Activated CD4-positive, alpha-beta T cell treated with anti-CD3 and anti-CD28 coated beads, Interleukin-2, amount 50 U/mL, for 48 hours (primary cell): ENCODE data around the gene SLC22A5.
"Not testable (repeated sequence)": the region's sequence is repeated elsewhere in the genome, so short reads cannot be mapped to it uniquely, and the experiment has no call there.

Experiments used
- DNase-seq, 2 experiments: peaks; one replicate each; pipeline ENCODE4 v3.0.0-alpha.2; 2020

Gene SLC22A5

DNA sequence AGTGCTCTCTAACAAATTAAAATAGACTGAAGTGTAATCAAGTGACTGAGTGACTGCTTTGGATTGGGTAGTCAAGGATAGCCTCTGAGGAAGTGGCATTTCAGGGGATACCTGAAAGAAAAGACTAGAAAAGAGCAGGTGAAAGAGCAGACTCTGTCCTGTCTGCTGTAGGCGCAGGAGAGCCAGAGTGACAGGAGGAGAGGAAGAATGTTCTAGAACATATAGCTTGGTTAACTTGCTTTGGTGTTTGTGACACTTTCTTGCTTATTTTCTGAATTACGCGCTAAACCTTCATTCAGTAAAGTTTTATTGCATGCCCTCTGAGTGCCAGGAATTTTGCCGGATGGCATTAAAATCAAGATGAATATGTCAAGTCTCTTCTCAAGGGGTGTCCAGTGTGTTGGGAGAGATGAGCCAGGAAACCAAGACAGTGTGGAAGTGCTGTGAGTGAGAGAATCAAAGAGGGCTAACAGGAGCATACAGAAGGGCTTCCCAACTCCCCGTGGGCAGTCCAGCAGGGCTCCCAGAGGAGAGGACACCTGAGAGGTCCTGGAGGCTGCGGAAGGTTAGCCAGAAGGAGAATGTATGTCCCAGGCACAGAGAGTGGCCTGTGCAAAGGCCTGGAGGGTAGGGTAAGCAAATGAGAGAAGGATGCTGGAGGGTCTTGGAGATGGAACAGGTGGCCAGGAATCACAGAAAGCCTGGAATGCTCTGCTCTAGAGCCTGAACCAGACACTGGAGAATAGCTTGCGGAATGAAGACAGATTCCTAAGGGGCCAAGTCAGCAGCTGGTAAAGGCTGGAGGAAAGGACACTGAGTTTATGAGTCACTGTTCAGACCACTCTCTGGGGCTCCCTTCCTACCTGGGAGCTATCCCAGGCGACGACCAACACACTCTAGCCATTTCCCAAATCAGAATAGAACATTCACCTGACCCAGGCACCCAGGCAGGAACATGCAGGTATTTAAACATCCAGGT lies 59.3 kb downstream of the SLC22A5 start:
- peak in 1 of 2 experiments; percentile 2 for DNase-seq

- DNase-seq, result peak in 1 of 2 experiments; percentile 5
Observed at GRCh38 chr5:132429463-132430440, 60.2 kb downstream of the SLC22A5 start.

DNA sequence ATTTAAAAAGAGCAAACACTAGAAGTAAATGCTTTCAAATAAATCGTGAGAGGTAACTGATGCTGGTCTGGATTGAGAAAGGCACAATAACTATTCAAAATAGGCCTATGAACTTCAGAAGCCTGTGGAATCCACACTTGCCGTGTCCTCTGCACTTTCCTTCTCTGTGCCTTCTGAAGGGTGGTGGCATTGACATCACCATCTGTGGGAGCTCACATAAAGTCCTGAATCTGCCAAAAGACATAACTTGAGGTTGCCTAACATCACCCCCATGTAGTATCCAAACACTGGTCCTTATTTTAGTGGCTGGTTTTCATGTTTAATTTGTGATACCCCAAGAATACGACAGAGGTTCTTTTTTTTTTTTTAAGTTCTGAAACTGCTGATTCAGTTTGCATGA lies 61.2 kb downstream of the SLC22A5 start:
- no peak for DNase-seq

GRCh38 chr5:132431632-132432031 lies 62.1 kb downstream of the SLC22A5 start:
- DNase-seq, result no peak

DNA sequence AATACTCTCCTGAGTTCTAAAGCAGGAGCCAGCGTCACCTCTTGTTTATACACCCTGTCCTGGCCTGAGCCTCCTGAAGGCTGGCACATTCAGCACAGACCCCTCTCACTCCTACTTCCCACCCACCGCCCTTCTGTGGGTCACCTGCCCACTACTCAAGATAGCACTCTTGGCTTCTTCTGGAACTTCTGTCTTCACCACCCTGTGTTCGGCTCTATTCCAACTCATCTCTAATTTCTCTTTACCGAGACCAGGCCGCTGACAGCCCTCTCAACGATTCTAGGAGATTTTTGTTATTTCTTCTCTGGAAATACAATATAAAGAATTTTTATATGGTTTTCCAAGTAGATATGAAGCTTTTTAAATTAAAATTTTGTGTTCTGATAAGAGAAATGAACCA lies 63.6 kb downstream of the SLC22A5 start:
- DNase-seq, result no peak

DNA sequence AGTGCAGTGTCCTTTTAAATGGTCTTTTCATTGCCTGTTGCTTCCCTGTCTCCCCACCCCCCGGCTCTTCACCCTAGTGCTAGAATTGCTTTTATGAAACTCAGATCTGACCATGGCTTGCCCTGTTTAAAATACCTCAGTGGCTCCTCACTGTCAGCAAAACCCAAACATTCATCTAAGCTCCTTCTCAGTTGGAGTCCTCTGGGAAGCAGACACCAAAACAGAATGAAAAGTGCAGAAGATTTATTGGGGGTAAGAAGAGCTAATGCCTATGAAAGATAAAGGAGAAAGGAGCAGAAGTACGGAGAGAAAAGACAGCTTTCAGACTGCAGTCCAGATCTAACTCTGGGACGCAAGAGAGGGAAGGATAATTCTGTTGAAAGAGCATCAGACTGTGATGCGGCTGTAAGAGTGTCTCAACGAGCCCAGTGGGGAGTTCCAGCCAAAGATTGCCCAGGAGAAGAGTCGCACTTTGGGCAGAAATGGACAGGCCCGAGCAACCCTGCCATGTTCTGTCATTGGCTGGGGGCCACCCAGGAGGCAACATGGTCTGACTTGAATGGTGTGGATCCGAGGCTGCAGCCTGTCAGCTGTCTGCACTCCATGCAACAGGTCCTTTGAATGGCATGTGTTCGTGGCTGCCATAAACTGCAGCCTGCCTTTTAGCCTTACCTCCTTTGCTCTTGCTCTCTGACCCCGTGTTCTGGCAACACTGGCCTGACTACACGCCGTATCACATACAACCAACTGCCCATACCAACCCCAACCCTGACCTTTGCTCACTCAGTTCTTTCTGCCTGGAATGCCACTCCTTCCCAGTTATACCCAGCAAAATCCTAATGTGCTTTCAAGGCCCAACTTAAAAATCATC lies 65.1 kb downstream of the SLC22A5 start:
- no peak for DNase-seq

DNA sequence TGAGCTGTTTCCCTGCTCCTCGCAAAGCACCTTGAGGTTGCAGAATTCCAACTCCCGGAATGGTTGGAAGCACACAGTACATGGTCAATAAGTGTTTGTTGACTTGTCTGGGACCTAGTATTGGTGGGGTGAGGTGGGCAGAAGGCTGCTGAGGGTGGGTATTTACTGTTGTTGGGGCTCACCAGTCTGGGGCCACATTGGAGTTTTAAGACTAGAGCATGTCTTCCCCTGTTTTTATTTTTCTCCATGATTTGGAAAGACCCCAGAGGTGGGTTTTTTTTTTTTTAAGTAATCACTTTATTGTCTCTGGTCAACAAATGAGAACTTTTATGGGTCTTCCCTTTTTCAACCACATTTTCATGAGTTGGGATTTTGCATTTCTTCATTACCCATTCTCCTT lies 65.9 kb downstream of the SLC22A5 start:
- no peak for DNase-seq

DNA sequence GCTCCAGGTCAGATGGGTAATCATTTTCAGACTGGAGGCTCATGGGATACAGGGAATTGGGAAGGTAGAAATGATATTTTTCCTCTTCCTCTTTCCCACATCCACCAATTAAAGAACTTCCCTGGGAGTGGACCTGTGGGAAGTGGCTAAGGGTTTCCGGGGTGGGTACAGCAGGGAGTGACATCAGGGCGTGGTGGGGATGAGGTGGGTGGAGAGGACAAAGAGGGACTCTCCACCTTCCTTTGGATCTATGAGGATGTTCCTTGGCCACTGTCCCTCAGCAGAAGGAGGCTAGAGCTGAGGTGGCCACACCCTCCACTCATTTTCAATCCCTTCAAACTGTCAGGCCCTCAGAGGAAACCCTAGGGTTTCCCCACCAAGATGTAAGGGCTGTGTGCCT lies 66.4 kb downstream of the SLC22A5 start:
- DNase-seq, result no peak

GRCh38 chr5:132436936-132437335 lies 67.4 kb downstream of the SLC22A5 start:
- DNase-seq, result peak in 1 of 2 experiments; percentile 3

GRCh38 chr5:132437604-132438266 lies 68.2 kb downstream of the SLC22A5 start:
- DNase-seq, result peak; percentile 71 to 75

GRCh38 chr5:132438267-132438645 lies 68.7 kb downstream of the SLC22A5 start:
- not testable (repeated sequence) for DNase-seq

GRCh38 chr5:132438917-132439316 lies 69.4 kb downstream of the SLC22A5 start:
- DNase-seq, result no peak

- no peak for DNase-seq
Observed at GRCh38 chr5:132439521-132440089, 70.1 kb downstream of the SLC22A5 start.

DNA sequence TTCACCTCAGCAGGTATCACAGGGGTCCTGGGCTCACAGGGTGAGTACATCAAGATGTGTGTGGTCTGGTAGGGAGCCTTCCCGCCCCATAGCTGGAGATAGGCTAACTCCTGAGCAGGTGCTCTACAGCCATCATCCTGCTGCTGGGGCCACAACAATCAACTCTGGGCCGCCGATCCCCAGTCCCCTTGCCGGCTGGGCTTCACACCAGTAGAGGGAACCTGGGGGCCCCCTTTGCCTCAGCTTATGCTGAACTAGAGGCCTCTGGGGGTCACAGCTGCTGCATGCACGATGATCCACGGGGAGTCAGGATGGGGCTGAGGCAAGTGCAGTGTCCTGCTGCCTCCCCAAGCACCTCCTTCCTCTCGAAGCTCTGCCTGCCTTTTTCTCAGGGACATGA lies 74.6 kb downstream of the SLC22A5 start:
- DNase-seq, result no peak
